Kidney epithelial cell (primary cell): Measurements from ENCODE around the gene PLA2G3. TPM values are rescaled to one million over a fixed set of nuclear protein-coding genes. Genes with fewer than 3 reads are reported as not detected.

ENCODE experiments used
- DNase-seq: peaks from one replicate; pipeline ENCODE4 v3.0.0-alpha.2; 2010; ENCODE audit warnings: low read depth
- H3K27me3 ChIP-seq: 2 replicates; pipeline ENCODE4 v1.6.0; 2011; ENCODE audit warnings: low read length; ENCODE audit not compliant: control insufficient read depth, insufficient read depth
- H3K36me3 ChIP-seq: 2 replicates; pipeline ENCODE4 v1.5.1; 2011; ENCODE audit warnings: low read length; ENCODE audit not compliant: control insufficient read depth, insufficient read depth
- H3K4me3 ChIP-seq: 2 replicates; pipeline ENCODE4 v1.5.1; 2011; ENCODE audit warnings: low read depth, mild to moderate bottlenecking, control low read depth, low read length
- total RNA-seq: library from RNA; depleted of rRNA; stranded (reverse); fragments of >200 nt; gene quantifications from 2 replicates; pipeline ENCODE4 v1.2.3, GENCODE V29; 2015
- TF ChIP-seq, protein P1 (sequence below): IDR thresholded peaks from 2 replicates; pipeline ENCODE4 v1.5.1; 2011; ENCODE audit warnings: mild to moderate bottlenecking, moderate library complexity, low read length, control low read depth, inconsistent platforms; ENCODE audit not compliant: insufficient read depth, poor library complexity, severe bottlenecking

Gene PLA2G3
- total RNA-seq, 1 donor from 2014 or later, result 0.46 TPM

DNA sequence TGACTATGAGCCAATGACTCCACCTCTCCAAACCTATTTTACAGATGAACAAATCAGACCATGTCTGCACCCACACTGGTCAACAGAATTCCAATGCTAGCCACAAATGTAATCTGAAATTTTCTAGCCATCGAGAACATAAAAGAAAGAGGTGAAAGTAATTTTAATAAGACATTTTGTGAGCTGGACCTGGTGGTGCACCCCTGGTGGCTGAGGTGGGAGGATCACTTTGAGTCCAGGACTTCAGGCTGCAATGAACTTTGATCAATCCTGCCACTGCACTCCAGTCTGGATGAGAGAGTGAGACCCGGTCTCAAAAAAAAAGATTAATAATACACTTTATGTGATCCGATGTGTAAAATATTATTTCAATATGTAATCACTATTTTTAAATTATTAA lies 10.3 kb upstream of the PLA2G3 start:
- Histone ChIP-seq H3K36me3 (no peaks in the 10 kb centered on the region), H3K27me3 (no peaks in the 10 kb centered on the region), H3K4me3 (no peak overlapping the region)
- TF ChIP-seq, protein P1, sequence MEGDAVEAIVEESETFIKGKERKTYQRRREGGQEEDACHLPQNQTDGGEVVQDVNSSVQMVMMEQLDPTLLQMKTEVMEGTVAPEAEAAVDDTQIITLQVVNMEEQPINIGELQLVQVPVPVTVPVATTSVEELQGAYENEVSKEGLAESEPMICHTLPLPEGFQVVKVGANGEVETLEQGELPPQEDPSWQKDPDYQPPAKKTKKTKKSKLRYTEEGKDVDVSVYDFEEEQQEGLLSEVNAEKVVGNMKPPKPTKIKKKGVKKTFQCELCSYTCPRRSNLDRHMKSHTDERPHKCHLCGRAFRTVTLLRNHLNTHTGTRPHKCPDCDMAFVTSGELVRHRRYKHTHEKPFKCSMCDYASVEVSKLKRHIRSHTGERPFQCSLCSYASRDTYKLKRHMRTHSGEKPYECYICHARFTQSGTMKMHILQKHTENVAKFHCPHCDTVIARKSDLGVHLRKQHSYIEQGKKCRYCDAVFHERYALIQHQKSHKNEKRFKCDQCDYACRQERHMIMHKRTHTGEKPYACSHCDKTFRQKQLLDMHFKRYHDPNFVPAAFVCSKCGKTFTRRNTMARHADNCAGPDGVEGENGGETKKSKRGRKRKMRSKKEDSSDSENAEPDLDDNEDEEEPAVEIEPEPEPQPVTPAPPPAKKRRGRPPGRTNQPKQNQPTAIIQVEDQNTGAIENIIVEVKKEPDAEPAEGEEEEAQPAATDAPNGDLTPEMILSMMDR, result peak; percentile 47
- DNase-seq, result no peak

DNA sequence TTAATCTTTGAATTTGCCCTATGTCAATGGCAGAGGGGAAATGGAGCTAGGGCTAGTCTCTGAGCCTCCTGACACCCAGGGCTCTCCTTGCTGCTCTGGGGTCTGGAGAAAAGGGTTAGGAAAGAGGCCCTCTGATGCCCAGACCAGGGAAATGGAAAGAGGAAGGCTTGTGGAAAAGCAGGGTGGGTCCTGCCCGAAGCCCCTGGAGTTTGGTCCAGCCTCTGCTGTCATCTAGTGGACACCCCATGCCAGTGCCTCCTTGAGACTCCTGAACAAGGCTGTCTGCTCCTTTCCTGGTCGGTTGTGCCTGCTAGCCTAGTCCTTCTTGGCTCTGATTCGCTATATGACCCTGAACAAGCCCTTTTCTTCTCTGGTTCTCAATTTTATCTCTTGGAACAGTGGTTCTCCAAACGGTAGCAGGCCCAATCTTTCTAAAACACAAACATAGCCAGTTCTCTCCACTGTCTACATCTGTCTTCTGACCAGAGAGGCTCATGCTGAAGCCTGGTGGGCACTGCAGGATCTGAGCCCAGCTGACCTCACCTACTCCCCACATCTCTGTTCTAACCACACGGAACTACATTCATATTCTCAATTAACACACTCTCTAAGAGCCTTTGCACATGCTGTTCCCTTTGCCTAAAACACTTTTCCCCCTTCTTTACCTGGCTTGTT lies 8.8 kb upstream of the PLA2G3 start:
- Histone ChIP-seq H3K4me3 (no peak overlapping the region), H3K27me3 (no peaks in the 10 kb centered on the region), H3K36me3 (no peaks in the 10 kb centered on the region)
- DNase-seq, result no peak
- TF ChIP-seq, protein P1, result peak; percentile 99

DNA sequence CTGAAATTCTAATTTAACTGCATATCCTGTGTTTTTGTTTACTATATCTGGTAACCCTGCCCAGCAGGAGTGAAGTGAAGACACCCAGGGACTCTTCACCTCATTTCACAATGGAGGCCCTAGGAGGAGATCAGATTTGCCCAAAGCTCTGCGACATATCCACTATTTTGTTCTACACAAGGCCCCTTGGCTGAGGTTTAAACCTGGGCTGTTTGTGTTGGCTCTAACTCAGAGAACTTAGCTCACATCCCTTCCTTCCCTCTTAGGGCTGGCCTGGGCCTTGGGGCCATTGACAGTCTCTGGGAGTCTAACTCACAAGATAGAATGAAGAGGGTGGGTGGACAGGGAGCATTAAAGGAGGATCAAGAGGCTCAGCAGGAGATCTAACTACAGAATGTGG lies 8.2 kb upstream of the PLA2G3 start:
- Histone ChIP-seq H3K36me3 (no peaks in the 10 kb centered on the region), H3K27me3 (peaks cover 2% of the 10 kb centered on the region), H3K4me3 (no peak overlapping the region)
- DNase-seq, result no peak
- TF ChIP-seq, protein P1, result no peak

DNA sequence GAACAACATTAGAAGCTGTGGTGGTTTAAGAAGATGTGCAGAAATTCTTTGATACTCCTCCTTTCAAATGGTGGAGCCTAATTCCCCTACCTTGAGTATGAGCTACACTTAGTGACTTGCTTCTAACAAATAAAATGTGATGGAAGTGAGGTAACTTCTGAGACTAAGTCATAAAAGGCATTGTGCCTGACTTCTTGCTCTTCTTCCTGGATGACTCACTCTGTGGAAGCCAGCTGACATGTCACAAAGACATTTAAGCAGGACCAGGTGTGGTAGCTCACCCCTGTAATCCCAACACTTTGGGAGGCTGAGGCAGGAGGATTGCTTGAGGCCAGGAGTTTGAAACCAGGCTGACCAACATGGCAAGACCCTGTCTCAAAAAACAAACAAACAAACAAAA lies 3.9 kb upstream of the PLA2G3 start:
- no peak for DNase-seq
- TF ChIP-seq, protein P1, result no peak
- Histone ChIP-seq H3K36me3 (no peaks in the 10 kb centered on the region), H3K4me3 (no peak overlapping the region), H3K27me3 (peaks cover 24% of the 10 kb centered on the region)

DNA sequence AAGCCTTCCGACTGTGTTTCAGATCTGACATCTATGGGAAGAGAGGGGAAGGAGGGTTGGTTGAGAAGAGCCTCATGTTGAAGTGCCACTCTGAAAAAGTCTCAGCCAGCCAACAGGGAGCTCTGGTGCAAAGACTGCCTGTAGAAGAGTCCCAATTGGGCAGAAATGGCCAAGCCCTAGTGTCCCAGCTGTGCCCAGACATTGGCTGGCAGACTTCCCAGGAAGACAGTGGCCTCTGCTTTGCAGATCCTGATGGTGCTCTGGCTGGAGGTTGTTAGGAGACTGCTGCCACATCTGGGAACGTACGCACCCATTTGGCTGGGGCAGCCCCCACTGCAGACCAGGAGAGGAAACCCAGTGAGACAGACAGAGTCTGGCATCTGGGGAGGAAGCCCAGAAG lies 3.2 kb upstream of the PLA2G3 start:
- TF ChIP-seq, protein P1, result no peak
- H3K36me3 ChIP-seq, result no peaks in the 10 kb centered on the region
- peaks cover 28% of the 10 kb centered on the region for H3K27me3 ChIP-seq
- DNase-seq, result no peak
- no peak overlapping the region for H3K4me3 ChIP-seq

DNA sequence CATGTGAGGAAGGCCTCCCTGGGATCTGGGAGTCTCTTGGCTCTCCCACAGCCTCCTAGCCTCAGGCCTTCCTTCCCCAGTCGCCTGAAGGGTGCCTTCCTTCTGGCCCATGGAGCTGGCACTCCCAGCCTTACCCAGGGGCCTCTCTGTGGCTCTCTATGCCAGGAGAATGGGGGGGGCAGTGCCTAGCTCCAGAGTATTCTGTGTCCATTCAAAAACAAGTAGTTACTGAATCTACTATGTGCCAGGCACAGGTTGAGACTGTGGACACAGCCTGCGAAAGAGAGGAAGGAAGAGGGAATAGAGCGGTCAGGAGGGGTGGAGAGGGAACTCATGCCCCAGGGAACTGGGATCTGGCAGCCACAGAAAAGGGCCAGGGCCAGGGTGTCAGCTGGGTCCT lies 2.7 kb upstream of the PLA2G3 start:
- H3K4me3 ChIP-seq, result no peak overlapping the region
- H3K27me3 ChIP-seq, result peaks cover 33% of the 10 kb centered on the region
- H3K36me3 ChIP-seq, result no peaks in the 10 kb centered on the region
- no peak for DNase-seq
- TF ChIP-seq, protein P1, result no peak
